Endothelial cell of umbilical vein (primary cell): ENCODE data around the gene ACVR2B.

Experiments
- EZH2 ChIP-seq: IDR thresholded peaks from 2 replicates; pipeline ENCODE4 v1.6.1; 2012; ENCODE audit warnings: borderline replicate concordance, low read depth, mild to moderate bottlenecking, moderate library complexity, low read length, inconsistent platforms; ENCODE audit not compliant: severe bottlenecking
- POLR2A ChIP-seq: IDR thresholded peaks from 2 replicates; pipeline ENCODE4 v1.6.1; 2012; ENCODE audit warnings: low read depth, mild to moderate bottlenecking, control low read depth, low read length
- POLR2AphosphoS5 ChIP-seq: IDR thresholded peaks from 2 replicates; pipeline ENCODE4 v1.6.1; 2012; ENCODE audit warnings: low read depth, mild to moderate bottlenecking, control low read depth, low read length, moderate library complexity; ENCODE audit not compliant: insufficient read depth

GRCh38 chr3:38477839-38478450 lies 24.3 kb downstream of the ACVR2B start:
- TF ChIP-seq POLR2AphosphoS5 (no peak), EZH2 (no peak), POLR2A (no peak)
